Measurements from ENCODE around the gene TSEN15. TPM values are rescaled to one million over a fixed set of nuclear protein-coding genes. Genes with fewer than 3 reads are reported as not detected.
"Not testable (repeated sequence)": the region's sequence is repeated elsewhere in the genome, so short reads cannot be mapped to it uniquely, and the experiment has no call there.

Gene TSEN15
- total RNA-seq, 6 experiments from 2014 or later: 9.6 to 17.1 (median 11.3) TPM

GRCh38 chr1:184039126-184039525 is 12.4 kb upstream of the TSEN15 start:
- ATAC-seq (no peak), DNase-seq (no peak)
- WGBS (ENCODE audit: insufficient coverage, low coverage, low lambda C conversion rate, missing lambda C conversion rate): 74% methylated on average over 4 of the region's 4 CpGs
- no peak overlapping the region for H3K4me3 ChIP-seq
- H3K36me3 ChIP-seq: no peaks in the 10 kb centered on the region
- no peak for TF ChIP-seq CTCF (IDR thresholded peaks at IDR 0.05)
- no peak for TF ChIP-seq POLR2A (IDR thresholded peaks at IDR 0.05)
- peaks cover 0 to 7% of the 10 kb centered on the region in 2 donors for H3K27me3 ChIP-seq
- peaks cover 0 to 10% (median 0%) of the 10 kb centered on the region in 4 donors for H3K4me1 ChIP-seq
- H3K27ac ChIP-seq: no peak overlapping the region
- H3K9me3 ChIP-seq: no peaks in the 10 kb centered on the region
- intact Hi-C loops (cut with DNase I): no loop called here

GRCh38 chr1:184041731-184042130 is 9.8 kb upstream of the TSEN15 start:
- whole genome bisulfite sequencing (ENCODE audit: insufficient coverage, low coverage, low lambda C conversion rate, missing lambda C conversion rate): 65% methylated on average over 3 of the region's 3 CpGs
- H3K9me3 ChIP-seq: no peaks in the 10 kb centered on the region
- no peak overlapping the region for H3K27ac ChIP-seq
- peaks cover 0 to 4% (median 0%) of the 10 kb centered on the region in 4 donors for H3K4me1 ChIP-seq
- ATAC-seq (no peak), DNase-seq (no peak)
- no peak overlapping the region for H3K4me3 ChIP-seq
- TF ChIP-seq POLR2A (IDR thresholded peaks at IDR 0.05): no peak
- no peak for TF ChIP-seq CTCF (IDR thresholded peaks at IDR 0.05)
- intact Hi-C loops (cut with DNase I): no loop called here
- H3K36me3 ChIP-seq: no peaks in the 10 kb centered on the region
- no peaks in the 10 kb centered on the region for H3K27me3 ChIP-seq

GRCh38 chr1:184043315-184043714 is 8.2 kb upstream of the TSEN15 start:
- intact Hi-C loops (cut with DNase I); ATAC-seq; H3K4me3 ChIP-seq; DNase-seq; H3K4me1 ChIP-seq; H3K27ac ChIP-seq; H3K9me3 ChIP-seq; H3K36me3 ChIP-seq; H3K27me3 ChIP-seq: not testable (repeated sequence)
- WGBS (ENCODE audit: insufficient coverage, low coverage, low lambda C conversion rate, missing lambda C conversion rate): 62% methylated on average over 2 of the region's 2 CpGs

- TF ChIP-seq CTCF (IDR thresholded peaks at IDR 0.05) (no peak), POLR2A (IDR thresholded peaks at IDR 0.05) (no peak)
- H3K4me1 ChIP-seq: no peaks in the 10 kb centered on the region
- H3K36me3 ChIP-seq: no peaks in the 10 kb centered on the region
- intact Hi-C loops (cut with DNase I): no loop called here
- no peak overlapping the region for H3K4me3 ChIP-seq
- H3K27me3 ChIP-seq: no peaks in the 10 kb centered on the region
- H3K27ac ChIP-seq: no peak overlapping the region
- H3K9me3 ChIP-seq: no peaks in the 10 kb centered on the region
- WGBS (ENCODE audit: insufficient coverage, low coverage, low lambda C conversion rate, missing lambda C conversion rate): 70% methylated on average over 3 of the region's 3 CpGs
- DNase-seq (no peak), ATAC-seq (no peak)
Measured at GRCh38 chr1:184044603-184045376, 6.7 kb upstream of the TSEN15 start.

- H3K9me3 ChIP-seq; H3K36me3 ChIP-seq; H3K27me3 ChIP-seq; H3K4me3 ChIP-seq; intact Hi-C loops (cut with DNase I); H3K27ac ChIP-seq; DNase-seq; ATAC-seq: not testable (repeated sequence)
- 70% methylated on average over 5 of the region's 5 CpGs for WGBS (ENCODE audit: insufficient coverage, low coverage, low lambda C conversion rate, missing lambda C conversion rate)
- H3K4me1 ChIP-seq: peaks cover 0 to 13% (median 0%) of the 10 kb centered on the region in 4 donors
Measured at GRCh38 chr1:184047541-184047940, 4.0 kb upstream of the TSEN15 start.

All from right lobe of liver (tissue), 6 donors.